Activated gamma-delta T cell (primary cell): ENCODE results near the gene PAXX.

Experiments
- DNase-seq: peaks from one replicate; lab custom pipeline; 2025; lab: John Stamatoyannopoulos, UW

The PAXX gene

DNA sequence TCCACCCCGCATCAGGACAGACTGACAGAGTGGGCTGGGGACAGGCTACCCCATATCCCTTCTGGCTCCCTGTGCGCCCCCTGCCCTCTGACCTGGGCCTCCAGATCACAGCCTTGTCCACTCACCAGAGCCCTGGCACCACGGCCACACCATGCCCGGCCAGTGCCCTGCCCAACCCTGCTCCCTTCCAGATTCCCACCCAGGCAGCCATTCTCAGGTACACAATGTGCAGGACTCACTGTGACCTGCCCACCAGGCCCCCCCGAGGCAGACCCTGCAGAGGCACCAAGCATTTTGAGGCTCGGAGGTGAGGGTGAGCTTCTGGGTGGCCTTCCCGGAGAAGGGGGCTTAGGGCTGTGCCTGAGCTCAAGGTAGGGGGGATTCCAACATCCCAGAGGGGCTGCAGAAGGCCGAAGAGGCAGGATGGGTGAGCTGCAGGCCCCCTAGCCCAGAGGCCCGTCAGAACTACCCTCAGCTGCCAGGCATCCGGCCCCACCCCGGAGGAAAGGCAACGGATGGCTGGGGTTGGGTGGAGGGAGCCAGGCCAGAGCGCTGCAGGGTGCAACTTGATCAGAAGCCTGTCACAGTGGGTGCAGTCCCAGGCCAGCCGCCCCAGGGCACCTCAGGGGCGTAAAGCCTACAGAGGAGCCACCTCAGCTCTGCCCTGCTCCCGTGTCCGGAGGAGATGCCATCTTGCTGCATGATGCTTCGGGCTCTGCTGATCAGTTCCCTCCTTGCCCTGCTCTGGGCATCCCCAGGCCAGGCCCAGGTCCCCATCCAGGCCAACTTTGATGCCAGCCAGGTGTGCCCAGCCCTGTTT is 9.8 kb upstream of the PAXX start, which contains the start of gene LCNL1:
TSS of gene LCNL1 (plus strand) at position 762 of the 820 bp plus-strand sequence. CDS start 594 bp downstream, outside the sequence.
- DNase-seq = no peak

DNA sequence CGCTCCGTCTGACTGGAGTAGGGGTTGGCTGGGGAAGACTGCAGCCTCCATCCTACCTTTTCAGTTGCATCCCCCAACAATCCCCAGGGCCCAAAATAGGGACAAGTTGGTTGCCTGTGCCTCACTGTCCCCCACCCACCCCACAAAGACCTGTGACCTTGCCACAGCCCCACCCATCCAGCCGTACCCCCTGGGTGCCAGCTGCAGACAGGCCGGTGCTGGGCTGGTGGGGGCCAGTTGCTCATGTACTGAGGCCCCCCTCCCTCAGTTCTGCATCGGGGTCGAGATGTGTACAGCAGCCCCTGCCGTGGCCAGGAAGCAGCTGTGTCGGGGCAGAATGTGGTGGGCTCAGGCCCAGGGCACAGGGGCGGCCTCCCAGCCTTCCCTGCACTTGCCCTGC is 9.1 kb upstream of the PAXX start:
- DNase-seq = no peak

DNA sequence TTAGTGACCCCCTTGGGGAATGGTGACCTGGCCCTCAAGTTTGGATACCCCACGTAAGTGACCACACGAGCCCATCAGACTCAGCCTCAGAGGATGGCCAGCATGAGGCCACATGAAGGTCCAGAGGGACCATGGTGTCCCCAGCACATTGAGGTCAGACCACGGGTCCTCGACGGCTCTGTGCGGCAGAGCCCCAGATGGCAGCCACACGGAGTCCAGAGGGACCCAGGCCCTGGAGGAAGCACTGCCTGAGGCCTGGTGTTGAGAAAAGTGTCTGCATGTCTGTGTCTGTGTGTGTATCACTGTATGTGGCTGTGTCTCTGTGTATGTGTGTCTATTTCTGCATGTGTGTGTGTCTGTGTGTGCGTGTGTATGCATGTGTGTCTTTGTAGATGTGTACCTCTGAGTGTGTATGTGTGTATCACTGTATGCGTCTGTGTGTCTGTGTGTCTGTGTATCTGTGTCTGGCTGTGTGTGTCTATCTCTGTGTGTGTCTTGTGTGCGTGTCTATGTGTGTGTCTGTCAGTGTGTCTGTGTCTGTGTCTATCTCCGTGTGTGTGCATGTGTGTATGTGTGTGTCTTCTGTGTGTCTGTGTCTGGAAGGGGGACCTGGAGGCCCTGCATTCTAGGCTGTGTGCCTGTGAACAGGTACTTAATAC is 8.4 kb upstream of the PAXX start:
- DNase-seq = no peak

GRCh38 chr9:136984464-136985026 is 7.7 kb upstream of the PAXX start:
- DNase-seq = no peak

DNA sequence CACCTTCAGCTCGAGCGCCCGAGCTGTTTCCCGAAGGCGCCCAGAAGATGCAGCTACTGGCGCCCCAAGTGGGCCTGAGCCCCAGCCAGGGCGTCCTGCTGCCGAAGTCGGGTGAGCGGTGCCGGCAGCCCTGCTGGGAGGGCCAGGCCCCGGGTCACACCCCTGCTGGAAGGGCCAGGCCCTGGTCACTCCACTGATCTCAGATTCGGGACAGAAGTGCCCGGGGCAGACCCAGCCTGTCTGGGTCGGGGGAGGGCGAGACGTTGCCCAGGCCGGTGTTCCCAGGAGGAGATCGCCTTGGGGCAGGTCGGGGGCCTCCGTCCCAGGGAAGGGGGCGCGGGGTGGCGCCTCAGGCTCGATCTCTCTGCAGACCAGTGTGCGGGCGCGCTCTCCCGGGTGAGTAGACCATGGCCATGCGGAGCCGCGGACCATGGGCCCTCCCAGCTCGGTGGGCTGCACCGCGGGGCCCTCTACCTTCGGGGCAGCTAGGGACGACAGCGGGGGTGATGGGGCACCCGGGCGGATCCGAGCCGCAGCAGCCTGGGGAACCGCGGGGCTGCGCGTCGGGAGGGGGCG is 7.1 kb upstream of the PAXX start:
- no peak for DNase-seq

DNA sequence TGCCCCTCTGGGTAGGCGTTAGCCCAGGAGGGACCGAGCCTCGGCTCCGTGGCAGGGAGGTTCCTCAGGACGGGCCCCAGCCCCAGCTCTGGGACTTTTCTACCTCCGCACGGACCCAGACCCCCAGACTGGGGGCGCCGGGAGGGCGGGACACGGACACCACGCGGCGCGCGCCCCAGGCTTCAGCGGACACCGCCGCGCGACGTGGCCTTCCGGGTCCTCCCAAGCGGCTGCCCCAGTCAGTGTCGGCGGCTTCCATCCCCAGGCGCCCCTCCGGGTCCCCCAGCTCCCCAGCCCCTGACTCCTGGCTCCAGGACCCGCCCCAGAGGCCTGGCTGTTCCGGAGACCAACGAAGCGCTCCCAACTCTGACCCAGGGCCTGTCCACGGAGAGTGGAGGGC is 6.4 kb upstream of the PAXX start:
- DNase-seq = no peak

- DNase-seq = no peak
Measured at GRCh38 chr9:136988872-136989271, 3.4 kb upstream of the PAXX start.

- DNase-seq = no peak
Measured at GRCh38 chr9:136990242-136990911, 1.8 kb upstream of the PAXX start.

GRCh38 chr9:136992819-136993369 is 672 bp downstream of the PAXX start:
- no peak for DNase-seq

- DNase-seq = no peak
Measured at GRCh38 chr9:136994180-136994887, 2.1 kb downstream of the PAXX start.

DNA sequence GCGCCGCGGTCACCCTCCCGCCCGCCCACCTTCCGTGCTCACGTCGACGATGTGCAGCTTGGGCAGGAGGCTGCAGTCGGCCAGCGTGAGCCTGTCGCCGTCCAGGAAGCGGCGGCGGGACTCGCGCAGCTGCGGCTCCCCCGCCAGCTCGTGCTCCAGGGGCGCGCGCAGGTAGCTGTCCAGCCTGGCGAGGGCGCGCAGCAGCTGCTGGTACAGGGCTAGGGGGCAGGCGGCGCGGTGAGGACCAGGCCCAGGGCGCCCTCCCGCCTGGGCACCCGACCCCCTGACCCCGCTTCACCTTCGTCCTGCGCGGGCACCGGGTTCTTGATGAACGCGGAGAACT is 2.6 kb downstream of the PAXX start:
- DNase-seq = no peak

GRCh38 chr9:136995362-136995761 is 3.1 kb downstream of the PAXX start:
- no peak for DNase-seq

DNA sequence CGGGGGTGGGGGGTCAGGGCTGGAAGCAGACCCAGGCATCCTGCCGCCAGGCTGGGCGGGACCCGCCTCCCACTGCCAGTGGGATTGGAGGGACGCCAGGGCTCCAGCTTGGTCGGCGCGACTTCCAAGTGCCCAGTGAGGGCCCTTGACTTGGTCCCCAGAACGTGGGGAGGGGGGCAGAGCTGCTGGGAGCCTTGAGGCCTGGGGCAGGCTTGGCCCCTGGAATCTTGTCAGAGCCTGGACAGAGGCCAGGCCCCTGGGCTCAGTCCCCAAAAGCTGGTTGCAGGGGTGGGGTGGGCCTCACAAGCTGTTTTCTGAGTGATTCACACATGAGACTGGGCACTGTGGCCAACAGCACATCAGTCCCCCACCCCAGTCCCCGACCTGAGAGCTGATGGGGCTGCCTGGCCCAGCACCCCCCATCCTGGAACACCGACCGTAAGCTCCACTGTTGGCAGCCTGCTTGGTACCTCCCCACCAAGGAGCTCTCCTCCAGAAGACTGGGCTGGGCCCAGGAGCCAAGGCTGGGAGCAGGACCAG is 3.6 kb downstream of the PAXX start:
- DNase-seq = no peak

DNA sequence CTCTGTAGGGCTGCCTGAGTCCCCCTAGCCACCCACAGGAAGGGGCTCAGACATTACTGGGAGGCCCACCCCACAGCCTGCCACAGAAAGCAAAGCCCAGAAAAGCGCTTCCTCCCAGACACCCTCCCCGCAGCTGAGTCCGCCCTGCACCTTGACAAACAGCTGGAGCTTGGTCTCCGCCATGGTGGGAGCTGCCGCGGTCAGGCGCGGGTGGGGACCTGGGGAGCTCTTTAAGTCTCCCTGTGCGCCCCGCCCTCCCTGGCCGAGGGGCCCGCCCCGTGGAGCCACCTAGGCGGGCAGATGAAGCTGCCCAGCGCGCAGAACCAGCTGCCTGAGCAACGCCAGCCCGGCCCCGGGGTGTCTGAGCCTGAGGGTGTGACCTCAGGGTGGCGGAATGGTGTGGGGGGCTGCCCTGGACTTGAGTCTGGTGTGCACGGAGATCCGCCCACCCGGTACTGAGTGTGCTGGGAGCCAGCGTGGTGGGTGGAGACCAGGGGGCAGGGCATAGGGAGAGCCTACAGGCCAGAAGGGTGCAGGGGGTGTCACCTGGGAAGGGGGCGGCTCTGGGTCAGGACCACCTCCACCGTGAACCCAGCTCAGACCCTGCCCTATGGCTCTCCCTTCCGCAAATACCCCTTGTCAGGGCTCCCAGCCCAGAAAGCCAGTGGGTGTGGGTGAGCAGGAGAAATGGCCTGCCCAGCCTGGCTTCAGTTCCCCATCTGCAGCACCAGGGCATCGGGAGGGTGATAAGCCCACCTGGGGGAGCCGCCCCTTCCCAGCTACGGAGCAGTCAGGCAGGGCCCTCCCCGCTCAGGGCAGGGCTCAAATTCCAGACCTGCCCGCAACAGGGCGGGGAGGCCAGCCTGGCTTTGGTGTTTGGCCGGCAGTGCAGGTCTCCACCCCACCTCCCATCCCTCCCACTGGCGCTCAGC is 4.4 kb downstream of the PAXX start, which contains the start of gene CLIC3:
TSS of gene CLIC3 (minus strand) at position 208 of the 932 bp plus-strand sequence. CDS start at position 183, 25 bp downstream.
- peak; percentile 69 for DNase-seq

DNA sequence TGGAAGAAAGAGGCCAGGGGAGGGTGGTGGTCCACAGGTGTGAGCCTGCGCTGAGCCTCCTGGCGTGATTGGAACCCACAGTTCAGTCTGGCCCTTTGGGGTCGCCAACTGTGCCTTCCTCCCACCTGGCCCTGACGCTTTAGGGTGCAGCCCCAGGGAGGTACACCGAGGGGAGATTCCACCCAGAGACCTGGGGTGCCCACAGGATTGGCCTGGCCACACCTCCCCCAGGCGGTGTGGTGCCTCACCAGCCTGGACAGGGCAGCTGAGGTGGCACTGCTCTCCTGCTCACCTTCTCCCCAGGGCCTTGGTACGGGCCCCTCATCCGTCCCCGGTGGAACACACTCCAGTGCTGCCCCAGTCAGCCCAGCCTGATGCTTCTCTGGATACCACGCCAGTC is 5.1 kb downstream of the PAXX start:
- DNase-seq = no peak

DNA sequence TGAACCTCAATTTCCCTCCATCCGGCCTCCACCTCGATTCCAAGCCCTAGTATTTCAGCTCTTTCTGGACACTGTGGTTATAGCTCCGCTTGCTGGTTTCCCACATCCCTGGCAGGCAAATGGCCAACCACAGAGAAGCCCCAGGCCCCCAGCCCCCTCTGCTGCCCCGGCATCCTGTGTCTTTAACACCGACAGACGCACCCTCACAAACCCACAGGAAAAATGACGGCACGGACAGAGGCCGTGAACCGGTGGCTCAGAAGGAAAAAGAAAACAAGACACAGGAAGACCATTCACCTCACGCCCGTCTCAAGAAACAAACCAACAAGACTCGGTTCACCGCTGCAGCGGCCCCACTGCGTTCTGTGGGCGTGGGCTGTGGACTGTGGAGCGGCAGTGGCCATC is 5.6 kb downstream of the PAXX start:
- peak; percentile 35 for DNase-seq

GRCh38 chr9:137000177-137000930 is 8.1 kb downstream of the PAXX start:
- no peak for DNase-seq

GRCh38 chr9:137001857-137002645 is 9.8 kb downstream of the PAXX start:
- no peak for DNase-seq
